ENCODE data around the gene TMEM185B.

GRCh38 chr2:120208381-120209353 is 14.5 kb downstream of the TMEM185B start:
- TF ChIP-seq GATA2 (IDR thresholded peaks at IDR 0.05; ENCODE audit: low read depth, low read length) (no peak), GATA3 (IDR thresholded peaks at IDR 0.05; ENCODE audit: low read depth, low read length) (no peak)

Measured in SH-SY5Y (cell line).